GM19372 (cell line): ENCODE data around the gene ERCC6L2.

ENCODE experiments used
- ATAC-seq: cut with Tn5 transposase; IDR thresholded peaks from one replicate; pipeline ENCODE4 v1.9.1; 2021; ENCODE audit warnings: mild to moderate bottlenecking, low read depth, moderate library complexity; ENCODE audit not compliant: unreplicated experiment

The ERCC6L2 gene, protein sequence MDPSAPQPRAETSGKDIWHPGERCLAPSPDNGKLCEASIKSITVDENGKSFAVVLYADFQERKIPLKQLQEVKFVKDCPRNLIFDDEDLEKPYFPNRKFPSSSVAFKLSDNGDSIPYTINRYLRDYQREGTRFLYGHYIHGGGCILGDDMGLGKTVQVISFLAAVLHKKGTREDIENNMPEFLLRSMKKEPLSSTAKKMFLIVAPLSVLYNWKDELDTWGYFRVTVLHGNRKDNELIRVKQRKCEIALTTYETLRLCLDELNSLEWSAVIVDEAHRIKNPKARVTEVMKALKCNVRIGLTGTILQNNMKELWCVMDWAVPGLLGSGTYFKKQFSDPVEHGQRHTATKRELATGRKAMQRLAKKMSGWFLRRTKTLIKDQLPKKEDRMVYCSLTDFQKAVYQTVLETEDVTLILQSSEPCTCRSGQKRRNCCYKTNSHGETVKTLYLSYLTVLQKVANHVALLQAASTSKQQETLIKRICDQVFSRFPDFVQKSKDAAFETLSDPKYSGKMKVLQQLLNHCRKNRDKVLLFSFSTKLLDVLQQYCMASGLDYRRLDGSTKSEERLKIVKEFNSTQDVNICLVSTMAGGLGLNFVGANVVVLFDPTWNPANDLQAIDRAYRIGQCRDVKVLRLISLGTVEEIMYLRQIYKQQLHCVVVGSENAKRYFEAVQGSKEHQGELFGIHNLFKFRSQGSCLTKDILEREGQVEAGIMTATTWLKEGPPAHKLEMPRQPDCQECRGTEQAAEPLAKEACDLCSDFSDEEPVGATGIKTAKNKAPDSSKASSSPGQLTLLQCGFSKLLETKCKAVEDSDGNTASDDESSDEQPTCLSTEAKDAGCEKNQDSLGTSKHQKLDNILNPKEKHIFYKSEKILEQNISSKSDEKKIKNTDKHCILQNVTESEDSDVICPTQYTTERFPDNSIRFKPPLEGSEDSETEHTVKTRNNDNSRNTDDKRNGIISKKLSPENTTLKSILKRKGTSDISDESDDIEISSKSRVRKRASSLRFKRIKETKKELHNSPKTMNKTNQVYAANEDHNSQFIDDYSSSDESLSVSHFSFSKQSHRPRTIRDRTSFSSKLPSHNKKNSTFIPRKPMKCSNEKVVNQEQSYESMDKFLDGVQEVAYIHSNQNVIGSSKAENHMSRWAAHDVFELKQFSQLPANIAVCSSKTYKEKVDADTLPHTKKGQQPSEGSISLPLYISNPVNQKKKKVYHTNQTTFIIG (N-terminal part only)

DNA sequence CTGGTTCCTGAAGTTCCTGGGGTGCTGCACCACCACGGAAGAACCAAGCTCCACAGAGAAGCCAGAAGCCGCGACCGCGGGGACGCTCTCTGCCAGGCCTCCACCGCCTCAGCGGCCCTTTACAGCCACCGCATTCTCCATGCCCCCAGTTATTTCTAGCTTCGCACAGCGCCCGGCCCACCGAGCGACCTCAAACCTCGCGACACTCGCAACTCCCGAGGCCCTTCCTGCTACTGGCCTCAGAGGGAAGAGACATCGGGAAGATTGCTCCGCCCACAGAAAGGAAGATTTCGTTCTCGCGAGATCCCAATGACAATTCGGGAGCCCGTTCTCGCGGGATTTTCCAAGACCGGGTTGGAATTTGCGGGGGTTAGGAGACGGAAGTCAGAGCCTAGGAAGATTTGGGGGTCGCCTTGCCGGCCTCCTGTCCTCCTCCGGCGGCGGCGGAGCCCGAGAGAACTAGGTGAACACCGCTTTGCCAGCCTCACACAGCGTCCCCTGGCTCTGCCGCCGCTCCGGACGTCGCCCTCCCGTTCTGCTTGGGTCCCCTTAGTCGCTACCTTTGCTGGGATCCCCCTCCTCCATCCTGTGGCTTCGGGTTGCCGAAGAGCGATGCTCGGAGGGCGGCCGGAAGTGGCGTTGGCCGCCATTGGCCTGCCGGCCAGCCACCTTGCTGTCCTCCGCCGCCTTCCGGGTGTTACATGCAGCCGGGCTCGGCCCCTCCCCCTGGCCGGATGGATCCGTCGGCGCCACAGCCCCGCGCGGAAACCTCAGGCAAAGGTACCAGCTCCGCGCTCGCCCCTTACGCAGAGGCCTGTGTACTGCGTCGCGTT, at the start of gene ERCC6L2:
ERCC6L2 (plus strand) TSS at position 387 of the 833 bp plus-strand sequence; CDS start at position 735, 348 bp downstream.
- peak; percentile 89 for ATAC-seq

DNA sequence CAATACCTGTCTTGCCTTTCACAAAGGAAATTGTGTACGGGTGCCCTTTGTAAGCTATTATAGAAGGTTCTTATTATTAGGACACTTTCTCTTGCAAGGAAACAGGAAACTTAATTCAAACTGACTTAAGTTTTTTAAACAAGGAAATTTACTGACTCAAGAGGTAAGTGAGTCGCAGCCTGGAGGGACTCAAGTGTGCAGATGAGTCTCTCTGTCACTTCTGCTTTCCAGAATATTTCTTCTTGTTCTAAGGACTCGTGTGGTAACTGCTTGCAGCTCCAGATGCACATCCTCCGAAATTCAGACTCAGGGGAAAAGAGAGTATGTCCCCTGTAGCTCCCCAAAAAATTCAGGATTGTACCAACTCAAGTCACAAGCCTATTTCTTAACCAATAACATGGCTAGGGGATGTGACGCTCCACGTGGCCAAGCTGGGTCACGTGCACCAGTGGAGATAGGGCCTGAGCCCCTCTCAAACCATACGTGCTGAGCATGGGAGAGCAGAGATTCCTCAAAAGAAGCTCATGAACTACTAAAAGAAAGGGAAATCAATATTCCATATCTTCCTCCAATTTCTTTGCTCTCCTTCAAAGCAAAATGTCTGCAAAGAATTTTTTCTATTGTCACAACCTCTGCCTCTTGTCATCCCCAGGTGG, 49.2 kb upstream of the ERCC6L2 start:
- ATAC-seq: no peak

DNA sequence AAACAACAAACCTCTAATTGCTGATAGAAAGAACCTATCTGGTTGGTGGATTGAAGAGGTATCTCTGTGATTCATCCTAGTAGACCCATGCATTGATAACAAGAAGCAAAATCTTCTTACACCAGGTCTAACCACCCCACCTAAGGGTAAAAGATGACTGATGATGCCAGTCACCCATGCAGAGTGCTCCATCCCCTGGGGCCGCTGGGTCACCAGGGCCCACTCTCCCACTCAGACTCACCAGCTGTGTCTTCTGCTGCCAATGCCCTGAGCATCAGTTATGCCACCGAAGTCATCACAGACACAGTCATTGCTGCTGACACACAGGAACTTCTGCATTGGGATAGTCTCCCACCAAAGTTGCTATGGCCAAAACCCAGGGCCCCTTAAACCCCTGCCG, 44.7 kb upstream of the ERCC6L2 start:
- no peak for ATAC-seq

DNA sequence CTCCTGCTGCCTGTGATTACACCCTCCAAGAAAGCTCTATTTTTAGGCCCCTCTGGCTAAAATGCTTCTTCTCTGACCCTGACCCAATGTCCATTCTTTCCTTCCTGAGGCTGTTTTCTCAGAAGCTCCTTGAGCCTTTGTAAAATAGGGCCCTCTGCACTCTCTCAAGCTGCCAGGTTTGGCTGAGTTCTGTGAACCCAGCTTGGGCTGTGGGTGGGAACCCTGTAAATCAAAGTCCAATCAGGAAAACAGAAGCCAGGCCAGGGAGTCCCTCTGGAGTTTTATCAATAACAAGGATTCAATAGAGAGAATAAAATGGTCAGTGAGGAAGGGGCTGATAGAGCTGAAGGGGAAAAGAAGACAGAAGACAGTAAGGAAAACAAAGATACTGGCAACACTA, 43.7 kb upstream of the ERCC6L2 start:
- ATAC-seq: no peak

DNA sequence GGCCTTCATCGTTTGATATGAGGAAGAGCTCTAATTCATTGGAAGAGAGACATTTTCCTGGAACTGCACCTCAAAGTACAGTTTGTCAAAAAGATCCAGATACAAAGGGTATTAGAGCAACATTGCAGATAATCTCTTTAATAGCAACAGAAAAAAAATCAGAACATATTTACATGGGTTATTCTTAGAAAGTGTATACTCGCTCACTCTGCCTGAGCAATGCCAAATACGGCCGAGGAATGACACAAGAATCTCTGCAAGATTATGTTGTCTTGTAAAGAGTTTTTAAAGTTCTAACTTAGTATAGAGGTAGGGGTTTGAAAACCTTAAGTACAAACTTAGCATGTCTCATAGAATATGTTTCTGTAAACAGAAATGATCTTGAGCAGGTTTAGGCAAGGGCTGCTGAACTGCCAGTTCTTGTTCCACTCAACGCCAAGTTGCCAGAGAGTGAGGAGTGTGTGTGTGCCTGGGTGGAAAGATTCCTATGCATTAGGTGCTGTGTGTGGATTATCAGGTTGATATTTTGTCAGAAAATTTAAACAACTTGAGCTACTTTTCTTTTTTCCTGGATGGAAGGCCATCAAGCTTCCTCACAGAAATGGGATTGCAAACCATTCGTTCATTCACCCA, 41.8 kb upstream of the ERCC6L2 start:
- ATAC-seq: no peak

DNA sequence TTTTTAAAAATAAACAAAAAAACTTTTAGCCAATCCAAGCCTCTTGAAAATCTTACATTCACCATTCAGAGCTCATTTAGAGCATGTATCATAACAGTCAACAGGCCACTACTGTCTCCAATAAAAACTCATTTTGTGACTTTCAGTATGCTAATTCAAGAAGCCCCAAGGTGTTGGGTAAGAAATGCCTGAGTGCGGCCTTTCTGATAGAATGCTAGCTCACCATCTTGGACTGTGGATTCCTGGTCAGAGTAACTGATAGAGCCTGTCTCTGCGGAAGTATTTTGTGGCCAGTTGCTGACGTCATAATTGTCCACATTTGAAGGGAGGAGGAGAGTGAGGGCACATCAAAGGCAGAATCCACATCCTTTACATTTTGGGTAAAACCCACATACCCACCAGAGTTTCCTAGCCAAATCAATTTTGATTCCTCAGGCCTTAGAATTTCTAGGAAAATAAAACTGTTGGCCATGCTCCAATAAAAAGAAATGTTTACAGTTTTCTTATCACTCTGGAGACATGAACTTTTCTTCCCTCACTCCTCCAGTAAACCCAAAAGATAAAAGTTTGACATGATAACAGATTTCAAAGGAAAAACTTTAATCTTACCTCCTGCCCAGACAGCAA, 41.1 kb upstream of the ERCC6L2 start:
- no peak for ATAC-seq

DNA sequence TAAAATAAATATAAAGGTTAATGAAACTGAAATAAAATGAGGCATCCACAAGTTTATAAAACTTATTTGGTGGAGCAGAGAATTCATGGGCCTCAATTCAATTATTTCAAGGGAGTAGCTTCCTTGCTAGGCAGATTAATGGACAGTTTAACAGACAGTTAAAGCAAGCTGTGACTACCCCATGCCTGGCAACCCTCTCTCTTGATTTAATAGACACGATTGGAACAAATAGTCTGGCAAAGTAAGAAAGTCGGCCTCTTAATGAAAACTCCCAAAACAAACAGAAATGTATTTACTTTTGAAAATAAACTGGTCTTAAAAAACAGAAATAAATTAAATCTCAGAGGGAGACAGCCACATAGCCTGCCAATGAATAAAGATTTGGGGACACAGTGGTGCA, 40.1 kb upstream of the ERCC6L2 start:
- no peak for ATAC-seq

DNA sequence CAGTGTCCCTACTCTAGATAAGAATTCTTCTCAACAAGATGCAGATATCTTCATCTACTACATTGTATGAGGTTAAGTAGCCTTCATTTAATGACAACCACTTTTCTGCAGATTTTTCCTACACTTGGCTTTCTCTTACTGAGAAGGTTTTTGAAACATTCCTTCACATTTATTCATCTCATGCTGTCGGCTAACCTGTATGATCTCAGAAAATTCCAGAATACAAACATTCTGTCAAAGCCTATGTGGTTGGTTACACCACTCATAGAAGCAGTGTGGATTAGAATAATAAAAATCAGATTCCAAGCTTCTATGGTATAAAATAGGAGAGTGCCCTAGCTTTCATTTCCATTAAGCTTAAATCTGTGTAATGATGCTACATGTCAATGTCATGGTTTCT, 39.4 kb upstream of the ERCC6L2 start:
- ATAC-seq: no peak

DNA sequence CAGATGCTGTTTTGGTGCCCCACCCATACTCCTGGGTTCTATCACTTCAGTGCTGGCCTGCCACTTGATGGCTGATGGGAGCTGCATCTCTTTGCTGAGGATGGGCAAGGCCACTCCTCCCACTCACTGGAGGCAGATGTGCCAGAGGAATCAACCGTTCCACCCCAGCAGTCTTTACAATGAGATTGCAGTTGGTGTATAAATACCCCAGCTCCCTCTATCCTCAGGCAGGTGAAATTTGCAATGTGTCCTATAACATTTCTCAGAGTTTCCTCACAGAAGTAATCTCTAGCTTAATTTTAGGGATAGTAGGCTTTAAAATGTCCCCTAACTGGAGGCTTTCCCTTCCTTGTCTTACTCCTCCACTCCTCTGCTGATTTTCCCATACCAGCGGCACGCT, 36.5 kb upstream of the ERCC6L2 start:
- ATAC-seq: no peak

DNA sequence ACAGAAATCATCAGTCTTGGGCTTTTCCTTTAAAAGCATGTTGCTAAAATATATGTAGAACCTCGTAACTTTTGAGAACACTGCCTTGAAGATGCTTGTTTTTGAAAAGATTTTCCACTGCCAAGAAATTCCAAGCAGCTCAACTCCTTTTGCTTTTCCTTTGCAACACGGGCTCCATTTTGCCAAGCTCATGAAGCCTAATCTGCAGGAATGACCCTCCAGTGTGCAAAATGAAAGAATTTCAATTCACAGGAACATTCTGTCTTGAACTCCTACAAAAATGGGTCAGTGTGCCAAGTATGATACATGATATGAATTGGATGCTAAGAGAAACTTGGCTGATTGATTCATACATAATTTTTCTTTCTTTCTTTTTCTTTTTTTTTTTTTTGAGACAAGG, 35.4 kb upstream of the ERCC6L2 start:
- no peak for ATAC-seq

DNA sequence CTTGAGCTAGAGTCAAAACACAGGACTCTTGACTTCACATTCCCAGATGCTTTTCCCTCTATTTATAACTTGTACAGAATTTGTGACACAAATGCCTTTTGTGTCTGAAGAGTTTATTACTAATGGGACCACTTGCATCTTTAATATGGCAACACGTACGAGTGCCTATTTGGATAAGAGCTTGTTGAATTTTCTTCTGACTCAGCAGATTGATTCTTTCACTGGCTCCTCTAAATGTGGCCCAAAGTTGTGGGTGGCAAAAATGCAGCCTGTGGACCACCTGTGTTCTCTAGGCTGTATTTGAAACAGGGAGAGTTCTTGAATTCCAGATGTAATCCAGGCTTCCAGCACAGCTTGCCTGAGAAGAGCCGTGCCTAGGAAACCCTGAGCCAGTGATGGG, 34.1 kb upstream of the ERCC6L2 start:
- no peak for ATAC-seq

DNA sequence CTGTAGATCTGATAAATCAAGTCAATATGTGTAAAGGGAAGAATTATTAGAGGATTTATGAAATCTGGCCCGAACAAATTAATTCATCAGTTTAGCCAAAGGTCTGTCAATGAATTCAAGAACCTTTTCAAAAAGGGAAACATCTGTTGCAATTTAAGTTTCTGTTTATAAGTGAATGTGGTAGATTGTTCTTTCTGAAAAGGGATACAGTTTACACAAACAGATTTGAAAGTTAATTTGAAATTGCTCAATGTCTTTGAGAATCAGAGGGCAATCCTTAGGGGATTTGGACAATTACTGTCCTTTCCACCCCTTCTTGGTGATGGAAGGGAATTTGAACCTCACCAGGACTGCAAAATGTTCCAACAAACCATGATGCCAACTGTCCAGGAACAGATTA, 29.7 kb upstream of the ERCC6L2 start:
- no peak for ATAC-seq

DNA sequence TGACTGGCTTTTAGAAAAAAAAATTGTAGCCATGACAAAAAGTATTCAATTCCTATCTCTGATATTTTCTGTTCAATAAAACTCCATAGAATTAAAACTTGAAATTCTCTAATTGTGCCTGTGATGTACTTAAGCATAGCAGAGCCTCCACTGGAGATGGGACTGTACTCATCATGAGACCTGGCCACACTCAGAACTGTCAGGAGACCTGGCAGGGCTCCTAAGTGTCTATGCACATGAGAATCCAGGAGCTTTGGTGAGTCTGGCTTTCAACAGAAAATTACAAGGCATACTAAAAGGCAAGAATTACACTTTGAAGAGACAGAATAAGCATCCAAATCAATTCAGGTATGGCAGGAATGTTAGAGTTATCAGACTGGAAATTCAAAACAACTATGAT, 26.7 kb upstream of the ERCC6L2 start:
- ATAC-seq: no peak

DNA sequence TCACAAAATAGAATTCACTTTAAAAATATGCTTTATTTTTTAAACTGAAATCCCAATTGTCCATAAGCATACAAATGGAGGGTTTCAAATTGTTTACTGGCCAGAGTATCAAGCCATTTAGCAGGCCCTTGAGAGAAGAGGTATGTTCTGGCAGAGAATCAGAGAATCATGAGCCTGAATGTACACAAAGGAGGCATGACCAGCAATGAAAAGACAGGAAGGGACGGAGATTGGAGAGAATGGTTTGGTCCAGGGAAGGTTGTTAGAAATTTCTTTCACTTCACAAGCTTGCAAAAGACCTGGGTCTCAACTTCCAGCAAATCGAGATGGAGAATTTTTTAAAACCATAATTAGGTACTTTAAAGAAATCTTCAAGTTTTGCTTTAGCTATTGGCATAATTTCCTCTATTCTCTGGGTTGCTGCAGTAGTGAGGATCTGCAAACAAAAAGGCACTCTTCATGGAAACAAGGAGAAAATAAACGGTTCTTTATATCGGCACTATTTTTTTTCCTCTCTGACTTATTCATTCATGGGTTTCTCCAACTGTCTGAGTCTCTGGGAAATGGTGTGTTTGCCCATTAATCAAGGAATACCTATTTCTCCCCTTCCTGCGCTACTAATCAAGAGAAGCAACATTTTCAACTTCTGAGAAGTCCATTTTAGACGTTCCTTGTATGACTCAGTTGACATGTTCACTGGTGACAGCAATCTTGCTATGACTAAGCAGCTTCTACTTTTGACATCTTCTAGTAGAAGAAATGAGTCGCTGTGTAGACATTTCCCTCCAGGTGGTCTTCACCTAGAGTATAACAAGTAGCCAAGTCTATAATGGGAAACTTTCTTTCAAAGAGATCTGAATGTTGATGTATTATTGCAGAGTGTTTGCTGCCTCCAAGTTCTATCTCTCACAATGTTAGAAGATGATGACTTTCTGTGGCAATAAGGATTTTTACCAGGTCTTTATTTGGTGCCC, 23.1 kb upstream of the ERCC6L2 start:
- ATAC-seq: peak; percentile 83

DNA sequence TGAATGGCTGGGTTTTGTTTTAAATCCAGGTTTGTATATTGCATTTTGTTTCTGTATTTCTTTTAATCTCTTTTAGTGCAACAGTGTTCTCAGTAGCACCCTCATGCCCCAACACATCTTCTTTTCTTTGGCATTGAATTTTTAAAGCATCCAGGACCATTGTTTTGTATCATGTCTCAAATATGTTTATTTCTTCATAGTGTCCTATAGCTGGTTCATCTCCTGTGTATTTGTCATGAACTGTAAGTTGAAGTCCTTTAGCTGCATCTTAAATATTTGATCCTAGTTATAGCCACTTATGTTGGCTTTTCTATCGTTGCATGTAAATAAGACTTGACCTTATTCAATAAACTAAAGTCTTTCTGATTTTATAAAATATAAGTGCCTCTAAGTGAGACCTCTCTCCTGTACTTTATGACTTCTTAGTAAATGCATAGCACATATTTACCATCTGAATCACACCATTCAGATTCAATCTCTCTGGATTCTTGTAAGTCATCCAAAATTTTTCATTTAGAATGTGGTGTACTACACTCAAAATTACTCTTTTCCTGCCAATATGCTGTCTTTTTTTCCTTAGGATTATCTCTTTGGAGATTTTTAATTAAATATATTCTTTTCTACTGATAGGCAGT, 21.0 kb upstream of the ERCC6L2 start:
- no peak for ATAC-seq

DNA sequence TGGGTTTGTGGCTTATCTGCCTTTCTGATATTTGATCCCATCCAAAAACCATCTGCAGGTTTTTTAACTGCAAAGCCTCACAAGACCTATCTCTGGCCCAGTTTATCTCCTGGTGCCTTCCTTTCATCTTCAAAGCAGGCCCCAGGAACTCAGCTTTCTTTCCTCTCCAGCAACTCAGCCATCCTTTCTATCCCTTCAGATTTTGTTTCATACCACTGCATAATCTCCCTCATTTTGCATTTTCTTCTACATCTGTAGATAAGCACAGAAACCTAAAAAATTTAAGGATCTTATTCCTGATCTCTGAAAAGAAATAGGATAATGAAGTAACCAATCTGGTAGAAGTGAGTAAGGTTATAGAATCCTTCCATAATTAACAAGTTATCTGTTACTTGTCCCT, 19.5 kb upstream of the ERCC6L2 start:
- ATAC-seq: no peak

DNA sequence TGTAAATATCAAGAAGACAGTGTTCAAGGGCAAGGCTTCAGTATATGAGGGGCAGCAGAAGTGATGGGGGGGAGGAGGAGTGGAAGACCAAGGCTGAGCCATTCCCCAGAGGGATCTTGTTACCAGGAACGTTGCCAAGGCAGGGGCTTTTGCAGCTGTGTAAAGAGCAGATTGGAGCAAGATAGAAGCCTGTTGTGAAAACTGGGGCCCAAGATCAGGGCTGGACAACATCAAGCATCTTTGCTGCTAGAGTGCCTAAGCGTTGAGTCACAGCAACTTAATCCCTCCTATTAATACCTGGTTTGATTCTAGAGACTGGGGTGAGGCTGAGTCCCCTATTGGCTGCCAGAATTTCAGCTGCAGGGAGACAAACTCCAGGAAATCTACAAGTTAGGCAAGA, 18.4 kb upstream of the ERCC6L2 start:
- no peak for ATAC-seq
